ENCODE data around the gene PFDN4.

The PFDN4 gene, protein sequence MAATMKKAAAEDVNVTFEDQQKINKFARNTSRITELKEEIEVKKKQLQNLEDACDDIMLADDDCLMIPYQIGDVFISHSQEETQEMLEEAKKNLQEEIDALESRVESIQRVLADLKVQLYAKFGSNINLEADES

DNA sequence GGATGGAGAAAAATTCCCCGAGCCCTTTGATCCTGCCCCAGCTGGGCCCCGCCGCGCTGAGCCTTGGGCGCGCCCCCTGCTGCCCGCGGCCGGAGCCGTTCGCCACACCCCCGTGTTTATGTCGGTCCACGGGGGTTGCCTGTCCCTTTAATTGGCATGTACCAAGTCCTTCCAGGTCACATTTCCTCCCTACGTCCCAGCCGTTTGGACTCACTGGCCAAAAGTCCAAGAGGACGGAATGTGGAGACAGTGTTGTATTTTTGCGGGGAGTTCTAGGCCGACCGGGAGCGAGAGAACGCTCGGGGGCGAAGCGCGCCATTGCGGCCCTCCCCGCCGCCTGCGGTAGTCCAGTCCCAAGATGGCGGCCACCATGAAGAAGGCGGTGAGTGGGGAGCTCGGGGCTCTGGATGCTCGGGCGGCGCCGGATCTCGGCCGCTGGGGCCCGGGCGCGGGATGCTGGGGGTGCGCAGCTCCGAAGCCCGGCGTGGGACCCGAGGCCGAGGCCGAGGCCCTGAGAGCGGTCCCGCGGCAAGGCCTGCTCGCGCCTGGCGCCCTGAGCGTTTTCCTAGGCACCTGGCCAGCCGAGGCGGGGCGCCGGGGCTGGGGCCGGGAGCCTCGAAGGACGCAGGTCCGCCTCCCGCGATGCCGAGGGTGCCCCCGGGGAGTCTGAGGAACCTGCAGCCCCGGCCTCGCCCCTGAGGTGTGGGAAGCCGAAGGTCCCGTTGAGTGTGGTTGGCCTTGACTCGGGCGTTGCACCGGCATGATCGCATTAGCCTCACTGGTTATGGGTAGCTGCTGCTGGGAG is at the start of gene PFDN4:
TSS of gene PFDN4 (plus strand) at position 345 of the 805 bp plus-strand sequence. CDS start at position 359, 14 bp downstream.
- DNase-seq (ENCODE audit: low spot score), result peak; percentile 95

DNA sequence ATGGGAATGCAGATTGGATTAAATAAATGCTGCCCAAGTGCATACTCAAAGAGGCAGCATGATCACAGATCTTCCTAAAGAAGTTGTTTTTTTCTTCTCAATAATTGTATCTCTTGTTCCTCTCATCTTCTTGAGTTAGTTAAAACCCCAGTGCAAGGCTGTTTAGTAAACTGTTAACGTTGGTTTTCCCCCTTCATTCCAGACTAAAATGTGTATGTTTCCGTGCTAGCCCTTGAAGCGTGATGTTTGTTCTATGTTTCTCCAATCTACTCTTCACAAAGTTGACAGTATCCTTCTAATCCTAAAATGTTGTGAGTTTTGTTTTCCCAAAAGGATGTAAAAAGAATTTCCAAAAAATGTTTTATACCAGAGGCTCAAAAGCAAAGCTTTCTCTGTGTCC is 49.7 kb upstream of the PFDN4 start:
- no peak for DNase-seq (ENCODE audit: low spot score)

DNA sequence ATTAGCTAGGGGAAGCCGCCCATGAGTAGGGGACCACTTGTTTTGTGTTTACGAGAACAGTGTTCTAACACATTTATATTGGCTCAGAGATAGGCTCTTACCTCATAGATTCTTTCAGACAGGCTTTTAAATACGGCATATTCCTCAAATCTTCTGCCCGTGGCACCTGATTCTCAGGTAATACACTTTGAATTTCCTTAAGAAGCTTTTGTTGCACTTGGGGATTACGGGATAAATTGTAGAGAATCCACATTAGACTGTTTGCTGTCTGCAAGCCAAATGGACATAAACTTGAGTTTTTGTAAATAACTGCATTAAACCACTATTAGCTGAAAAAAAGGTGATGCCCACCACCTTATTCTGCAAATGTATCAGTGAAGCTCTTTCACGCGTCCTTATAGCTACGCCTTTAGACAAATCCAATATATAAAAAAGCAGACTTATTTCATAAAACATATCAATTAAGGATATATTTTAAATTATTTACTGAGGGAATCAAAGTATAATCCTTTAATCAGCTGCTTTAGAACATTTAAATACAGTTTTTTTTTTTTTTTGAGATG is 49.0 kb upstream of the PFDN4 start:
- no peak for DNase-seq (ENCODE audit: low spot score)

- DNase-seq (ENCODE audit: low spot score), result no peak
Measured at GRCh38 chr20:54160065-54161007, 47.6 kb upstream of the PFDN4 start.

DNA sequence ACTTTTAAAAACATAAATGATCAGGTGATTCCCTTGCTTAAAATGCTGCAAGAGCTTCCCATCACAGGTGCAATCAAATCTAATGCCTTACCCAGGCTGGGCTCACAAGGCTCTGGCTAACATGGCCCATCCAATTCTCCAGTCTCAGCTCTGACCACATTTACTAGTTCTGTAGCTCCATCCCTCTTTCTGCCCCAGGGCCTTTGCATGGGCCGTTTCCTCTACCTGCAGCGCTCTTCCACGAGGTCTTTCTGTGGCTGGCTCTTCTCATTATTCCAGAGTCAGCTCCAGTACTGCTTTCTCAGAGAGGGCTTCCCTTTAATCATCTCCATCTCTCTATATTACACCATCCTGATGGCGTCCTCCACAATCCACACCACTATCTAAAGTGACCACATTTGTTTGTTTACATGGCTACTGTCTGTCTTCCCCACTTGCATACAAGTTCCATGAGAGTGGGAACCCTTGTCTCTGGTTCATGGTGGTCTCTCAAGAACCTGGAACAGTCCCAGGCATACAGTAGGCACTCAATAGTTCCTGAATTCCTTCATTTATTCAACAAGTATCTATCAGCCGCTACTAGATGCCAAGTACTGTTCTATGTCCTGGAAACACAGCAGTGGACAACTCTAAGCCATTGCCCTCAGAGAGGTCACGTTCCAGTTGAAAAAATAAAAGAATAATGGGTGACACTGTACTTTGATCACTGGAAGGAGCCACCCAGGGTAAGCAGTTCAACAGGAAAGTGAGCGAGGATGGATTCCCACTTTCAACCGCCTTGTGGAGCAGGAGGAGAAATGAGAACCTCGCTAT is 46.7 kb upstream of the PFDN4 start:
- no peak for DNase-seq (ENCODE audit: low spot score)

DNA sequence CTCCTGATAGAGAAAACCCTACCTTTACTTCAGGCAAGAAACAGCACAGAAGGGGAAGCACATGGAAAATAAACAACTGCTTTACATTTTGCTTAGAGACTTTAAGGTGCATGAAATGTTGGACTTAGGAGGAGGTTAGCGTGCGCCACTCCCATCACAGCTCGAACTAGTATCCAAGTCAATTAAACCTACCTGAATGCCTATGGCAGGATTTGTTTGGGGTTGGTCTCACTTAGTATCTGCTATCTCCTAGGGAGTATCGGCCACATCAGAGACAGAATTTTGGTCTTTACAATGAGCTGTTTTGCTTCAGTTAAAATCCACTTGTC is 46.1 kb upstream of the PFDN4 start:
- DNase-seq (ENCODE audit: low spot score), result no peak

GRCh38 chr20:54162378-54163009 is 45.4 kb upstream of the PFDN4 start:
- DNase-seq (ENCODE audit: low spot score), result no peak

DNA sequence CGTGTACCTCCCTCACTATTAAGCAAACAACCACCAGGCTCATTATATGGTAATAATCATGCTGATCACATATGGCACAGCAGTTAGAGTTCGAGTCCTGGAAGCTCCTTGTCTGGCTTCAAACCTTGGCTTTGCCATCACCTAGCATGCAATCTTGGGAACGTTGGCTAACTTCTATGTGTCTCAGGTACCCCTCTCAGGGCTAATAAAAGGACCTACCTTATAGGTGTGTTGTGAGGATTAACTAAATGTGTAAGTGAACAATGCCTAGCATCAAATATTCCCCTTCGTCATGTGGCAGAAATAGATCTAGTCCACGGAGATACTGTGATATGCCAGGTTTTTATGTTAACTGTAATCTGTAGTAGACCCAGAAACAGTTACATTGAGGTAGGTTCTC is 44.5 kb upstream of the PFDN4 start:
- DNase-seq (ENCODE audit: low spot score), result no peak

DNA sequence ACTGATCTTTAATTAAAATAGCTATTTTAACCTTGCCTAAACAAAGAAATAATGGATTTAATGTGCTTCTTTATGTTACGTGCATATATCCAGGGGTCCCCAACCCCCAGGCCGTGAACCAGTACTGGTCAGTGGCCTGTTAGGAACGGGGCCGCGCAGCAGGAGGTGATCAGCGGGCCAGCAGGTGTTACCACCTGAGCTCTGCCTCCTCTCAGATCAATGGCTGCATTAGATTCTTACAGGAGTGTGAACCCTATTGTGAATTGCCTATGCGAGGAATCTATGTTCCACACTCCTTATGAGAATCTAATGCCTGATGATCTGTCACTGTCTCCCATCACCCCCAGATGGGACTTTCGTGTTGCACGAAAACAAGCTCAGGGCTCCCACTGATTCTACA is 42.9 kb upstream of the PFDN4 start:
- DNase-seq (ENCODE audit: low spot score), result no peak

DNA sequence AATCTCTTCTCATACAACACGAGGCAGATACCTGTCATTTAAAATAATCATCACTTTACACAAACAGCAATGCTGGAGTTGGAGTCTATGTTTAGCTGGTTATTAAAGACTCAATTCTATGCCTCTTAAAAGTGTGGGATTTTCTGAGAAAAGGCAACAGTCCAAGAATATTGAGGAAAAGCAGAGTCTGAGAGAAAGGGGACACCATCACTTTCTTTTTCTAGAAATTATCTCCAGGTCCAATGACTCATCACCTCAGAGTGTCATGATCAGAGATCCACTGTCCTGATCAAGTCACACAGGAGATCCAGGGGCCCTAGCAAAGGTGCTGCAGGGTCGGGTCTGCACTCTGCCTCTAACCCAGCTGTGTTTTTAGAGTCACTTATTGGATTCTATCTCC is 42.1 kb upstream of the PFDN4 start:
- DNase-seq (ENCODE audit: low spot score), result no peak

DNA sequence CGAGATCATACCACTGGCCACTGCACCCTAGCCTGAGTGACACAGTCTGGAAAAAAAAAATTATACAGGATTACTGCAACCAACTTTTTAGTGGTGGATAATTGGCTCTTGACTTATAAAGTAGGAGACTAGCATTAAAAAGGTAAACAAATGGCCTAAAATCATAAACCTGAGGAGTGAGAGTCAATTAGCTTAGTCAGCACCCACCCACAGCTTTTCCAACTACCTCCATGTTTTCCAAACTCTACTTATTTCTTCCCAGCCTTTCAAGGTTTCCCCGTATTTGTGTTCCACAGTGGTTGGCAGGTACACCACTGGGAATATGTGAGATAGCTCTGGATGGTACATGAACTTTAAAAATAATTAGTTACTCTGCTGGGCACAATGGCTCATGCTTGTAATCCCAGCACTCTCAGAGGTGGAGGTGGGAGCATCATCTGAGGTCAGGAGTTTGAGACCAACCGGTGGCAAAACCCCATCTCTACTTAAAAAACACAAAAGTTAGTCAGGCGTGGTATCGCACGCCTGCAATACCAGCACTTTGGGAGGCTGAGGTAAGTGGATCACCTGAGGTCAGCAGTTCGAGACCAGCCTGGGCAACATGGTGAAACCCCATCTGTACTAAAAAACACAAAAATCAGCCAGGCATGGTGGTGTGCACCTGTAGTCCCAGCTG is 40.8 kb upstream of the PFDN4 start:
- no peak for DNase-seq (ENCODE audit: low spot score)

GRCh38 chr20:54167909-54168872 is 39.7 kb upstream of the PFDN4 start:
- no peak for DNase-seq (ENCODE audit: low spot score)

DNA sequence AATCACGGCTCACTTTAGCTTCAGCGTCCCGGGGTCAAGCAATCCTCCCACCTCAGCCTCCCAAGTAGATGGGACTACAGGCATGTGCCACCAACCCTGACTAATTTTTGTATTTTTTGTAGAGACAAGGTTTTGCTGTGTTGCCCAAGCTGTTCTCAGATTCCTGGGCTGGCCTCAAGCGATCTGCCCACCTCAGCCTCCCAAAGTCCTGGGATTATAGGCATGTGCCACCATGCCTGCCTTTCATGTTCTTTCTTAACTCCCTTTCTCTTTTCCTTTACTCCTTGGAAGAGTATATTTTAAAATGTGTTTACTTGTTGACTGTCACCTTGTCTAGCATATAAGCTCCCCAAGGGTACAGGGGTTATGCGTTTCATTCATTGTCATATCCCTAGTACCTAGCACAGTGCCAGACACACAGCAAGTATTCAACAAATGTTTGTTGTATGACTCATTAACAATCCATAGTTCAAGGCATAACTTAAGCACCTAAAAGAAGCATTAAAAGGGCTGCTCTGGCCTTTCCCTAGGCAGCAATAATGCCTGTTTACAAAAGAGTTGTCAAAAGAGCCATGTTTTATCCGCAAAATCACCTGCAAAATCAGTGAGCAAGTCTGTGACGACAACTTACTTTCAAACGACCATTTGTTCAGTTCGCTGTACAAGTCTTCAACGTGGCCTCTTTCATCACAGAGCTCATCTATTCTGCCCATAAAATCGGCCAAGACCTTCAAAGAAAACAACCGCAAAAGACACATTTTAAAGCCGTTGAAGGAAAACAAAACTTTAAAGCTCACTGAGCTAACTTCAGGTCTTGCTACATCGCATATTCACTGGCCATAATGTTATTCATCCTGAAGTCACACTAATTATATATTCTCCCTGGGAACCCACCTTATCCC is 38.7 kb upstream of the PFDN4 start:
- DNase-seq (ENCODE audit: low spot score), result no peak

DNA sequence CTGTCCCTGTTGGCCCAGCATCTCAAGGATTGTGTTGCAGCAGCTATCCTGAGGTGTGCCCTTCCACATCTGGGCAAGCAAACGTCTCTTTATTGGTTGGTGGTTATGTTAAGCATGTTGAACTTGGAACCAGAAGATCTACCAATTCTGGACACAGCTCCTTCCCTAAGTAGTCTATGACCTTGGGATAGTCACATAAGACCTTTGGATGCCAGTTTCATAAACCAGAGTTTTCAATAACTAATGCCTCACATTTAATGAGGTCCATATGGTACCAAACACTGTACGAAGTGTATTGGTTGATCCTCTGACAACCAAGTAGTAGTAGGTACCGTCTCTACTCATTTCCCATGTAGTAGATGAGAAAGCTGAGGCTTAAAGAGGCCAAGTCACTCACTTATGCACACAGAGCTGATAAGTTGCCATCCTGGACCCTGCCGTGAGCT is 37.8 kb upstream of the PFDN4 start:
- DNase-seq (ENCODE audit: low spot score), result no peak

DNA sequence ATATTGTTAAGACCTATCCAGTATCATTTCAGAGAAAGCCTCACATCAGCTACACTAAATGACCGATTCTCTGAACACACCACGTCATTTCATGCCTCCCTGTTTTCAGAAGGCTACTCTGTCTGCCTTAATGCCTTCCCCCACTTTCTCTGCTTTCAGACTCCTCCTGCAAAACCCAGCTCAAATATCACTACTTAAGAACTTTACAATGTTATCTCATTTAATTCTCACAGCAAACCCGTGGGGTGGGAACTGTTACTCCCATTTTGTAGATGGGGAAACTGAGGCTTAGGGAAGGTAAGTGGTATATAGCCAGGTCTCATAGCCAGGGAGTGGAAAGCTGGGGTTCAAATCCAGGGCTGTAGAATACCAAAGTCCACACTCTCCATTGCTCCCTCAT is 36.9 kb upstream of the PFDN4 start:
- DNase-seq (ENCODE audit: low spot score), result no peak

DNA sequence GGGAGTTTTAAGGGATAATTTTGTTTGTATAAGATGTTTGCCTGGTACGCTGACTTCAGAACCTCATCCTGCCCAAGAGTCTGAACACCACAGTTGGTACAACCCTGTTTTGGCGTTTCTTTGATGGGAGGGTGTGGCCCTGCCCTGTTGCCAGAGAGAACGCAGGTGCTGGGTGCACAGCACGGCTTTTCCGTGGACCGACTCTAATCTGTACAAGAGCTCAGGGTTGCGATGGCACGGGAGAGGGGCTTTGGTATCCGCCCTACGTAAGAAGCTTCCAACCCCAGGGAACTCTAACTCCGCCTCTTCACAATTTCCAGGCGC is 35.4 kb upstream of the PFDN4 start:
- DNase-seq (ENCODE audit: low spot score), result no peak

DNA sequence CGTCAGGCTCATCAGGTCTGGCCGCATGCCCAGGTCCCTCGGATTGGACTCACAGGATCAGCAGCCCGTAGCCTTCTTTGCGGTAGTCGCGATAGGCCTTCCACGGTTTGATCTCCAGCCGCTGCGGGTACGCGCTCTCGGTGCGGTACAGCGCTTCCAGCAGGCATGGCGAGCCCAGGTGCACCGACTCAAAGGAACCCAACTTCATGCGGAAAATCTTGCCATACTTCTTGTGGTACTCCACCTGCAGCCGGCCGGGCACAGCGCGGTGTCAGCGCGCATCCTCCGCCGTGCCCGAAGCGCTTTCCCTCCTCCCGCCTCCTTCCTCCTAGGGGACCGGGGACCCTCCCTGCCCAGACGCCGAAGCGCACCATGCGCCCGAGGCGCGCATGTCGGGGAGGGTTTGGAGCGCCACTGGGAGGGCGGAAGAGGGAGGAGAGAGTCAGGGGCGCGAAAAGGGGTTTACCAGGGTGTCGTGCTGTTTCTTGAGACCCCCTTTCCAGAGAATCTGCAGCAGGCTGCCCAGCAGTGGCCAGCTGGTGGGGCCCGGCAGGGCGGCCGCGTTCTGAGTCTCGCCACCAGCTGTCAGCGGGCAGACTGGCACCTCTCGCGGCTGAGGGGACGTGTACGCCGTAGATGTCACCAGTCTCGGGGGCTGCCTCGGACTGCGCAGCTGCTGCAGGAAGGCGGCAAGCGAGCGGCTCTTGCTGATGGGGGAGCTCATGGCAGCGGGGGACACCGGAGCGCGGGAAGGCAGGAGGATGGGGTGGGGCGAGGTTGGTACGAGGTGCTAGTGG is 34.8 kb upstream of the PFDN4 start:
- no peak for DNase-seq (ENCODE audit: low spot score)

All from AG08395 (cell line).